GM19468 (cell line): ENCODE results near the gene VDAC2.
"Not testable (repeated sequence)": the region's sequence is repeated elsewhere in the genome, so short reads cannot be mapped to it uniquely, and the experiment has no call there.

Experiments used
- ATAC-seq: cut with Tn5 transposase; IDR thresholded peaks from one replicate; pipeline ENCODE4 v1.9.1; 2021; ENCODE audit warnings: mild to moderate bottlenecking, moderate library complexity, moderate number of reproducible peaks; ENCODE audit not compliant: unreplicated experiment; ENCODE audit errors: extremely low read depth

VDAC2 gene, protein sequence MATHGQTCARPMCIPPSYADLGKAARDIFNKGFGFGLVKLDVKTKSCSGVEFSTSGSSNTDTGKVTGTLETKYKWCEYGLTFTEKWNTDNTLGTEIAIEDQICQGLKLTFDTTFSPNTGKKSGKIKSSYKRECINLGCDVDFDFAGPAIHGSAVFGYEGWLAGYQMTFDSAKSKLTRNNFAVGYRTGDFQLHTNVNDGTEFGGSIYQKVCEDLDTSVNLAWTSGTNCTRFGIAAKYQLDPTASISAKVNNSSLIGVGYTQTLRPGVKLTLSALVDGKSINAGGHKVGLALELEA

DNA sequence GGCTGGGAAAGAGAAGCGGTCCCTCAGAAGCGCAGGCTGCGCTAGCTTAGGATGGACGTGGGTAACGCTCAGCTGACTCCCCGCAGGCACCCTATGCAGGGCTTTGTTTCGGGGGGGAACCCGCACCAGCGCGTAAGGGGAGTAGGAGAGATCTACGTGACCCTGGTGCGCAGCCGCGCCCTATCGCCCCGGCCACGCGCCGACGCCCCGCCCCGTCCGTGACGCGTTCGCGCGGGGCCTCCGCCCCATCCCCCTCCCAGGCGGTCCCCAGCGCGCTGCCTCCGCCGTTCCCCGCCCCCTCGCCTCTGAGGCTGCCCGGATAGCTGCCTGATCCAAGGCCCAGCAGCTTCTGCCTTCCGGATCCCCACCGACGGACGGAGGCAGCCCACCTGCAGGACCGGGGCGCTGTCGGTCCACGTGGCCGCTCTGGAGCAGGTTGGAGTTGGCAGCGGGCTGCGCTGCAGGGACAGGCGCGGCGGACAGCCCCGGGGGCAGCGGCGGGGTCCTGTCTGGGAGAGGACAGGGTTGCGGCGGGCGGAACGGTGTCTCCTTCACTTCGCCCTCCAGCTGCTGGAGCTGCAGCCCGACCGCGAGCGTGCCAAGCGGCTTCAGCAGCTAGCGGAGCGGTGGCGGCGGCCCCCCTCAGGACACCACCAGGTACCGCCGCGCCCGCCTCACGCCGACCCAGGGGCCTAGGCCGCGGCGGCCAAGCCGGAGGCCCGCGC lies at the start of gene VDAC2:
VDAC2 (plus strand) TSS at position 515 of the 725 bp plus-strand sequence. CDS start 363 bp downstream, outside the sequence.
- ATAC-seq, result peak; percentile 64

DNA sequence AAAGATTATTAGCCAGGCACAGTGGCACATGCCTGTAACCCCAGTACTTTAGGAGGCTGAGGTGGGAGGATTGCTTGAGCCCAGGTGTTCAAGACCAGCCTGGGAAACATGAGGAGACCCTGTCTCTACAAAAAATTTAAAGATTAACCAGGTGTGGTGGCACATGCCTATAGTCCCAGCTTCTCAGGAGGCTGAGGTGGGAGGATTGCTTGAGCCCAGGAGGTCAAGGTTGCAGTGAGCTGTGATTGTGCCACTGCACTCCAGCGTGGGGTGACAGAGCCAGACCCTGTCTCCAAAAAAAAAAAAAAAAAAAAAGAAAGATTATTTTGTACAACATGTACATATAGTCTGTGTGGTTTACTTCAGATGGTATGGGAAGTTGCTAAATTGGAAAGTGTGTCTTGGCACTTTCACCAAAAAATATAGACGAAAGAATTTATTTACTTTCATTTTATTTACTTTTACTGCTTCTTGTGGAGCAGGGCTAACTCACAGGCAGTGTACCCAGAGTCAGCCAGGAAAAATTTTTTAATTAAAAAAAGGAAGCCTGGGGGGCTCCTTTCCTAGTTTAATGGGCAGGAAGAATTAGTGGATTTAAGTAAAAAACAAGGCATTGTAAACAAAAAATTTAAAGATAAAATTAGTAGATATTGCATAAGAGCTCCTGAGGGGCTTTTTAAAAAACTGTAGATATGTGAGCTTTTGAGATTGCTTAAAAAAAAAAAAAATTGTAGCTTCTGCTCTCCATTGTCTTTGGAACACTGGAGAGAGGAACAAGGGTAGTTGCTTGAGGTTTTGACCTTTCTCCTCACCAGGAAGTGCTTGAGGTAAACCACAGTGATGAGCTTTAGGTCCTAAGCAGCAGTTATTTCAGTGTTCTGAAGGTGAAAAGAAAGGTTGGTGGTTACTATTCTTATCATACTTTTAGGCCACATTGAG lies 44.6 kb upstream of the VDAC2 start:
- peak; percentile 60 for ATAC-seq

DNA sequence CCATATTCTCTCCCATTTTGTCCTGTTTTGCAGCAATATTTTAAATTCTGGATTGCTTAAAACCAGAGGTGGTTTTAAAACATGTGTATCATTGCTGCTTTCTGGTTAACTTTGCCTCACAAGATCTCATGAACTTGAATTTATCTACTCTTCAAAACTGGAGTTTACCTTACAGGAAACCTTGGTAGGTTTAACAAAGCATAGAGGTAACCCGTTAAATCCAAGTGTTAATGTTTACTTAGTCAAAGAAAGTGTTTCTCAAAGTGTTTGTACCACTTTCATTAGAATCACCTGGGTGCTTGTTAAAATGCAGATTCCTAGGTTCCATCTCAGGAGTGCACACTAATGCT lies 44.0 kb upstream of the VDAC2 start:
- ATAC-seq, result no peak

DNA sequence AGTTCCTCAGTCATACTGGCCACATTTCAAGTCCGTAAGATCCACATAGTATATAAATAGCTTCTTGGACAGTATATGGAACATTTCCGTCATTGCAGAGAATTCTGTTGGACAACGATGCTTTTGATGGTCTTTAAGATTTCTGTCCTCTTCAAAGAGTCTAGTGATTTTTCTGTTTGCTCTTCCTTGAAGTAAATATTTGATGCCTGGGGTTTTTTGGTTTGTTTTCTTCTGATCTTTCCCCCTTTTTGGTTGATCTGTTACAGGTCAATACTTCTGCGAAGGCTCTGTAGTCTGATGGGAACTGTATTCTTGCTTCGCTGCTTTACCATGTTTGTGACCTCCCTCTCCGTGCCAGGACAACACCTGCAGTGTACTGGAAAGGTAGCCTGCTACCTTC lies 42.3 kb upstream of the VDAC2 start:
- ATAC-seq, result no peak

DNA sequence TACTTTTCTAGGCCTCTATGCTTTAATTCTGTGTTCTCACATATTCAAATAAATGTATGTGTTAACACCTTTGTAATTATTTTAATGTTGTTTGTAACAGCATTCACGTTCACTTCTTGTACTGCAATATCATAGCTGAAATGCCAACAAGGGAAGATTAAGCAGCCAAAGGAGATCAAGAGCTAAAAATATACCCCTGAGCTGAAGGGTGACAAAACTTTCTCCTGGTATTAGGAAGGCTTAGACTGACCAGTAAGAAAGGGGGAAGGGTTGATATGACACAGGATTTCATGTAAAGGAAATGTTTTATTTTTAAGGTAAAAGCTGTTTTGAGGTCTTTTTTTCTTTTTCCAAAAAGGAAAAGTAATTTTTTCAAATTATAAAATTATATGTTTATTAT lies 40.4 kb upstream of the VDAC2 start:
- ATAC-seq, result no peak

DNA sequence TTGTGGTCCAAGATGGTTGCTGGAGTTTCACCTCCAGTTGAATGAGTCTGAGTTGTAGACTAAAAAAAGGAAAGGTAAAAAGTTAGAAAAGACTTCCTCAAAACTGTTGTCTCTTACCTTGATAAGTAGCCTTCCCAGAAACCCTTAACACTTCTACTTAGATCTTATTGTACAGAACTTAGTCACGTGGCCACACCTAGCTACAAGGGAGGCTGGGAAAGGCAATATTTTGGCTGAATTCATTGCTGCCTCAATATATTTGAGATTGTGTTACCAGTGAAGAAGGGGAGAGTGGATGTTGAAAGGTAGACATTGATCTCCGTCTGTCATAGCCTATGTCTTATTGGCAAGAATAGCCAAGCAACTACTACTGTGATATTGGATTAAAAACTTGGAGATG lies 35.5 kb upstream of the VDAC2 start:
- ATAC-seq, result no peak

DNA sequence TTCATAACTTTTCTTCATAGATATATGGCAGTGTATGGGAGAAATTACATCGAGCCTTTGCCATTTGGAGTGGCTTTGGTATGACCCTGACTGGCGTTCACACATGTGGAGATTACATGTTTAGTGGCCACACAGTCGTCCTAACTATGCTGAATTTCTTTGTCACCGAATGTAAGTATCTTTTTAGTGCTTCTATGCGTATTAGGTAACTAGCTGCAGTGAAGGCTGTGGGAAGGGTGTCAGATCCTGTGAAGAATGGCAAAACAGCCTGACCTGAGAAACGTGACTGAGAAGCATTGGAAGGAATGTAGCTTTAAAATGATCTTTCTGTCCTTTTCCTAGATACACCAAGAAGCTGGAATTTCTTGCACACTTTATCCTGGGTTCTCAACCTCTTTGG lies 34.5 kb upstream of the VDAC2 start:
- no peak for ATAC-seq

DNA sequence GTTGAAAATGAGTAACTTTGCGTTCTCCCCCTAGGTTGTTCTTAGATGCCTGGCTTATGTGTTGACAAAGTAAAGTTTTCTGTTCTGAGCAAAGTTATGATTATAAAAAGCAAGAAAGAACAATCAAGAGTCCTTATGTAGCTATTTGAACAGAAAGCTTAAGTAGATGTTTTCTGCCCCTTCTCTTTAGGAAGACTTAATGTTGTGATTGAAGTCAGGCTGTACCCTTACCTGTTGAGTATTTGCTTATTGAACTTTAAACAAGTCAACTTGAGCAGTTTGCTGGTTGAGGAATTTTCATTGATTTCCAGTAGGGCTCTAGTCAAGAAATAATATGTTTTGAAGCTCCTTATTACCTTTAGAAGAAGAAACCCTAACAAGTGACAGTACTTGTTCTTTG lies 33.9 kb upstream of the VDAC2 start:
- ATAC-seq, result no peak

DNA sequence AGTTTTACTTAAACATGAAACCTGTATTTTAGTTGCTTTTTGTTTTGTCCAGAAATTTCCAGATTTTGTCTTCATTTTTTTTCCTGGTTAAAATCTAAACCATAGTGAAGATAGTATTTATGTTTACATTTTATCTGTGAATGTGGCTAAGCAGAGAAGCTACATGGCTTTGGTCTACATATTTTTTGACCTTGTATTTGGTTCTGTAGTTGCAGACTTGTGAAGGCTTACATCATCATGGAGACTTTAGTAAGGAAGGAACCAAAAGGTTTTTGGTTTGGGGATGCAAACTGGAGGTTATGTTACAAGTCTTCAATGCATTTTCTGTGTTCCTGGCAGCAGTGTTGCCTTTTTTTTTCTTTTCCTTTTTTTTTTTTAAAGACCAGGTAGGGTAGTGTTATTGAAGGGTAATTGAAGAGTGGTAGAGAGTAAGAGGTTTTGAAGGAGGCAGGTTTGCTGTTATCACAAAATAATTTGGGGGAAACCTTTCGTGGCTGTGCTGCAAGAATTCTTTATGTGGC lies 30.9 kb upstream of the VDAC2 start:
- no peak for ATAC-seq

DNA sequence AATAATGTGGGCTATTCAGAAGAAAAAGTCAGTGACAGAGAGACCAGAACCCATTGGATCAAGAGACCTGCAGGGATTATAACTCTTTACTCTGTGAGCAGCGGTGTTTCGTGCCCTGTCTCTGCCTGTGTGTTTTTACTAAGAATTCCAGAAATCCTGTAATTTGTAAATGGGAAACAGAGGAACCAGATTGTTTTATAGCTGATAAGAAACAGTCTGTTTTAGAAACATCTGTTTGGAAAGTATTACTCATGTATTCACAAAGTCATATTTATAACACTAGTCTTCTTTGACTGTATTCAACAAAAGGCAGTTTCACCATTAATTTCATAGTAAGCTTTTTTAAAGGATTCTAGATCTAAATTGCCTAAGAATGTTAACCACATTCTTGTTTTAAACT lies 30.0 kb upstream of the VDAC2 start:
- no peak for ATAC-seq

DNA sequence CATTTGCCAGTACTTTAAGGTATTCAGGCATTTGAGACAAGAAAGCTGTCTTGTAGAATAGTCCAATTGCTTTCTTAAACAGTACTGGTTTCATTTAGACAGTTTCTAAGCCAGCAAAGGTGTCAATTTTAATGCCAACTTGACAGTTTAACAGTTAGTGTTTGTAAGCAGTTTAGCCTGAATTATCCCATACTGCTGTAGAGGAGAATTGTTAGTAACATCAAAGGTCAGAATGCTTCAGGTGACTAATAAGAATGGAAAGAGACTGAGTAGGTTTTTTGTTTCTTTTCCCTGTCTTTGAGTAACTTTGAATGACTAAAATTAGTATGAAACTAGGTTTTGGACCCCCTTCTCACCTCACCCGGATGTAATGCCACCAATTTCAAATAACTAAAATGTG lies 29.5 kb upstream of the VDAC2 start:
- no peak for ATAC-seq

DNA sequence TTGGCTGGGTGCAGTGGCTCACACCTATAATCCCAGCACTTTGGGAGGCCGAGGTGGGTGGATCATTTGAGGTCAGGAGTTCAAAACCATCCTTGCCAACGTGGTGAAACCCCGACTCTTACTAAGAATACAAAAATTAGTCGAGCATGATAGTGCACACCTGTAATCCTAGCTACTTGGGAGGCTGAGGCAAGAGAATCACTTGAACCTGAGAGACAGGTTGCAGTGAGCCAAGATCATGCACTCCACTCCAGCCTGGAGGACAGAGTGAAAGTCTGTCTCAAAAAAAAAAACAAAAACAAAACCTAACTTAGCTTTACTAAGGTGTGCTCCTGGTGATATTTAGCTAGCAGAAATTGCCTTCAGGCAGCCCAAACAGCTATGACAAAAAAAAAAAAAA lies 24.3 kb upstream of the VDAC2 start:
- no peak for ATAC-seq

DNA sequence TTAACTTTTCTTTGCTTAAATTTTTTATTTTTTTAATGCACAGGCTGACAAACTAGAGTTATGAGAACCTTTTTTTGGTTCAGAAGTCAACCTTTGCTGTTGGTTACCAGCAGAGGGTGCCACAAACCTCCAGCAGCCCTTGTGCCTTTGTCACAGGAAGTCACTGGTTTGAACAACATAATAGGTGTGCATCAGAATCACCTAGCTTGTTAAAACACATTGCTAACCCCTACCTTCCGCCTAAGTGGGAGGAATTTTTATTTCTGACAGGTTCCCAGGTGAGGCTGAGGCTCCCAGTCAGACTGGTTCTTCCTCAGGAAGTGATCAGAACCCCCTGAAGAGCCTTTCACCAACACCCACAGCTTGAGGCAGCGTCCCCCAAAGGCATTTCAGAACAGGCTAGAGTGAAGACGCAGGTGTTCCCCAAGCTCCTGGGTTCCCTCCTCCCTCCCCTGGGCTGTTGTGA lies 22.6 kb upstream of the VDAC2 start:
- ATAC-seq, result no peak

DNA sequence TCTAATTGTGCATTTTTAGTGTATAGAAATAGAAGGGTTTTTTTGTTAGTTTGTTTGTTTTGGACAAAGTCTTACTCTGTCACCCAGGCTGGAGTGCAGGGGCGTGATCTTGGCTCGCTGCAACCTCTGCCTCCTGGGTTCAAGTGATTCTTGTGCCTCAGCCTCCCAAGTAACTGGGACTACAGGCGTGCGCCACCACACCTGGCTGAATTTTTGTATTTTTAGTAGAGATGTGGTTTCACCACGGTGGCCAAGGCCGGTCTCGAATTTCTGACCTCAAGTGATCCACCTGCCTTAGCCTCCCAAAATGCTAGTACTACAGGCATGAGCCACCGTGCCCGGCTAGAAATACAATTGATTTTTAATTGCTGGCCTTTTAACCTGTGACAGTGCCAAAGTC lies 22.1 kb upstream of the VDAC2 start:
- ATAC-seq, result not testable (repeated sequence)

DNA sequence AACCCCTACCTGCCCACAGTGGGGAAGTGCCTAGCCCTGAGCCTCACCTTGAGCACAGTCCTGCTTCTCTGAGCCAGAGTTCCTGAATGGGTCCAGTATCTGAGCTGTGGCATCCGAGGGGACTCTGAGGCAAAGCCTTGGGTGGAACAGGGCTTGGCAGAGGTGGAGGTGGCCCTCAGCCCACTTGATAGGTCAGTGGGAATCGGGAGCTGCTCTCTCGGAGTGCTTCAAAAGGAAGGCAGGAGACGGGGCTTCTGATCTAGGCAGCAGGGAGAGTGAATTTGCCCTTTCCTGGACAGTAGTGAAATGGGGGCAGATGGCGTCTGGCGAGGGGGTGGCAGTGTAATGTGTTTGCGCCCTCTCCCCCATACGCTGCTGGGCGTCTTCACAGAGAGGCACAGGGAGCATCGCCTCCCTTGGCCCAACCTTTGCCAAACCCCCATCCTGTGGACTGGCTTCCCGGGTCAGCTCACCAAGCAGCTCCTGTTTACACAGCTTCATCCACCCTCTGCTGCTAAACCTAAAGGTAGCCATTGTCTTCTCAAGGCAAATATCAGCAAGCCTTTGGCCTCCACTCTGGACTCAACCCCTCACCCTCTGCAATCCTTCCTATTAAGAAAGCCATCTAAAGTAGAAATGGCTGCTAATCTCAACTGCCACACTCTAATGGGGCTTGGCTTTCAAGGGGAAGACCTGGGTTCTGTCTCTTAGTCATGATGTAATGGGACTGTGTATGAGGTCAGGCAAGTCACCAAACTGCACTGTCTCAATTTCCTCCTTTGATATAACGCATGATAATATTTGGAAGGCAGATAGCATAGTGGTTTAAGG lies 21.1 kb upstream of the VDAC2 start:
- ATAC-seq, result no peak

DNA sequence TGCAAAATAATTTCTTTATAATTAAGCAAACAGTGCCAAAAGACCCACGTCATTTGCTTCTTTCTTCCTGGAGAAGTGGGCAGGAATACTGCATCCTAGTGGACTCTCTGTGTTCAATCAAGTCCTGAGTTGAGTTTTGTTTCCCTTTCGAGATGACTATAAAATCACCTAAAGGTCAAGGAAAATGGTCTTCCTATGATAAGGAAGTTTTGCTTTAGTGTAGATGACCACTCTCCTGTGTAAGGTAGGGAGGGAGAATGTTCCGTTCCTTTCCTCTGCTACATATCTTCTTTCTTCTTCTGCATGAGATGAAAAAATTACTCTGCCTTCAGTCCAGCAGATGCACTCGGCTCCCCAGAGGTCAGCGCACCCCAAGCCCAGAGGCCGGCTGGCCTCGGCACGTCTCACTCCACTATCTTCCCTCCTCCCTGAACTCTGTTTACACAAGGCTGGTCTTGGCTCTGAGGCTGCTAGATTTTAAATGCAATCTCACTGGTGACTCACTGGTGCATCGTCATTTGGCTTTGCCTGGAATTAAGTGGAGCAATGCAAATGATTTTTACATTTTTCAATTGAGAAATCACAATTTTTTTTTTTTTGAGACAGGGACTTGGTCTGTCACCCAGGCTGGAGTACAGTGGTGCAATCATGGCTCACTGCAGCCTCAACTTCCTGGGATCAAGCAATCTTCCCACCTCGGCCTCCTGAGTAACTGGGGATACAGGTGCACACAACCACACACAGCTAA lies 18.6 kb upstream of the VDAC2 start:
- ATAC-seq, result no peak

DNA sequence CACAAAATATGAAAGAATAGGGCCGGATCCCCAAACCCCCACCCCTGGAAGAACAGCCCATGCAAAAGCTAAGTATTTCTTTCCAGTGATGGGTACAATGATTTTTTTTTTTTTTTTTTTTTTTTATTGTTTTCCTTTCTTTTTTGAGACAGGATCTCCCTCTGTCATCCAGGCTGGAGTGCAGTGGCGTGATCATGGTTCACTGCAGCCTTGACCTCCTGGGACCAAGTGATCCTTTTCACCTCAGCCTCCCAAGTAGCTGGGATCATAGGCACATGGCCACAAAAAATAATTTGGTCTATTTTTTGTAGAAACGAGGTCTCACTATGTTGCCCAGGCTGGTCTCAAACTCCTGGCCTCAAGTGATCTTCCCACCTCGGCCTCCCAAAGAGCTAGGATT lies 16.0 kb upstream of the VDAC2 start:
- ATAC-seq, result not testable (repeated sequence)

DNA sequence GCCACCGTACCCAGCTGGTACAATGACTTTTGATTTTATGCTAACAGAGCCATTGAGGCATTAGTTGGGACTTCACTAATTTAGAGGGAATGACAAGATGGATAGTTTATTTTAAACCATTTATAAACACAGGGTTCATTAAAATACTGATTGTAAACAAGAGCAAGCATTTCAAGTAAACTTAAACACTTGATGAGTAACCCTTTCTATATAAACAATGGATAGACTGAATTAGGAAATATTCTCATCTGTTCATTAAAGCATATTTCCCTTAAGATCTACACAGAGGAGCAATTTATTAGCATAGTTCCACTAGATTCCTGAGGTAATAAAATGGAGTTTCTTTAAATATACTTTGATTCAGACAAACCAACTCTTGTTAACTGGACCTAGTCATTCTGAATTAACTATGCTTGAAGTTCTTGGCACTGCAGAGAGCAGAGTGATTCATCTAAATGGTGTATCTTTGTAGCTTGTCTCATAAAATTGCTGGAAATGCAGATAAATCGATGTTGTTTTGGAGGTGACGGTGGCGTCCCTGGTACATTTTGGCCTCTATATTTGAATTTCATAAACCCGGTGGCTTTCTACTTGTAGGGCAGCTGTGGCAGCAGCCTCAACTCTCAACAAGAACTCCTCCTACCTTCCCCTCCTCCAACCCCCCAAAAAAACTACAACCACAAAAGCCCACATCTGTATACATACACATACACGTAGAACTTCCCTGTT lies 15.4 kb upstream of the VDAC2 start:
- no peak for ATAC-seq
